Activated T-cell treated with anti-CD3 and anti-CD28 coated beads, Interleukin-2, amount 50 U/mL, for 4 hours (primary cell): ENCODE measurements around the gene ZNF662. TPM values are rescaled to one million over a fixed set of nuclear protein-coding genes. Genes with fewer than 3 reads are reported as not detected.

Experiments used
- ATAC-seq, 2 donors: fragments of 200-7000 bp; cut with Tn5 transposase; one replicate each; pipeline ENCODE4 v1.10.0; 2021
- DNase-seq: peaks from one replicate; pipeline ENCODE4 v3.0.0-alpha.2; 2020
- H3K27me3 Mint-ChIP-seq: one replicate; pipeline ENCODE4 v1.8.0; 2021; ENCODE audit warnings: low read depth, mixed read lengths
- H3K36me3 Mint-ChIP-seq: one replicate; pipeline ENCODE4 v1.8.0; 2022; ENCODE audit warnings: mixed read lengths; ENCODE audit not compliant: insufficient read depth
- H3K4me1 Mint-ChIP-seq: one replicate; pipeline ENCODE4 v1.8.0; 2021; ENCODE audit warnings: low read depth, mixed read lengths
- H3K4me3 Mint-ChIP-seq: one replicate; pipeline ENCODE4 v1.8.0; 2021; ENCODE audit warnings: mild to moderate bottlenecking, moderate library complexity, mixed read lengths
- H3K9me3 Mint-ChIP-seq: one replicate; pipeline ENCODE4 v1.8.0; 2021; ENCODE audit warnings: mixed read lengths
- total RNA-seq, 3 donors: library from RNA; stranded (reverse); gene quantifications; one replicate each; pipeline ENCODE4 v1.2.1, GENCODE V29; 2021

Gene ZNF662
- total RNA-seq, result 1 to 10 TPM in 2 of 3 donors, under 1 TPM in 1; 0.33 to 1.4 (median 1.0) TPM

GRCh38 chr3:42906070-42906847 lies at the start of gene ZNF662:
Gene ZNF662, plus strand, starts transcription at chr3:42906142. Its CDS starts 1,973 bp downstream, at chr3:42908115.
- Mint-ChIP-seq H3K36me3 (peaks cover 4% of the 10 kb centered on the region), H3K27me3 (peaks cover 37% of the 10 kb centered on the region), H3K4me3 (peak within 1 kb of the TSS; percentile 63), H3K9me3 (peaks cover 12% of the 10 kb centered on the region), H3K4me1 (peaks cover 8% of the 10 kb centered on the region)
- DNase-seq, result peak; percentile 6
- peak; percentile 78 to 84 for ATAC-seq

DNA sequence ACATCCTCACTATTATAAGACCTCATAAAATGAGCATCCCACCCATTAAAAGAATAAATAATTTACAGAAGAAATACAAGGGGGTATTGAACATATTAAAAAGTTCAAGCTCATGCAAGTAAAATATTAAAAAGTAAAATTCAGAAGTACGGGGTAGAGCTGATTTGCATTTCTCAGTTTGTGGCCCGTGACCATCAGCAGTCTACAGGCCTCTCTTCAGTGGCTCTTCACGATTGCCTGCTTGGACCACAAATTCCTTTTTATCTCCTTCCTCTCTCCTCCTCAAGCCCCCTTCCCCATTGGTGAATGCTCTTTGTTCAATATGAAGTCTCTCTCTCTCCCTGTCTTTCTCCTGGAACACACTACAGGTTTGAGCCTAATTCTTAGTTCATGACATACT lies 49.4 kb upstream of the ZNF662 start:
- H3K36me3 Mint-ChIP-seq, result no peaks in the 10 kb centered on the region
- H3K4me3 Mint-ChIP-seq, result no peak overlapping the region
- H3K9me3 Mint-ChIP-seq, result no peaks in the 10 kb centered on the region
- ATAC-seq (no peak), DNase-seq (no peak)
- peaks cover 17% of the 10 kb centered on the region for H3K27me3 Mint-ChIP-seq
- H3K4me1 Mint-ChIP-seq, result no peaks in the 10 kb centered on the region

- ATAC-seq (no peak), DNase-seq (no peak)
- H3K27me3 Mint-ChIP-seq, result peaks cover 3% of the 10 kb centered on the region
- H3K4me3 Mint-ChIP-seq, result no peak overlapping the region
- H3K36me3 Mint-ChIP-seq, result no peaks in the 10 kb centered on the region
- H3K4me1 Mint-ChIP-seq, result no peaks in the 10 kb centered on the region
- no peaks in the 10 kb centered on the region for H3K9me3 Mint-ChIP-seq
These were observed 41.5 kb upstream of the ZNF662 start for GRCh38 chr3:42864321-42864950.

DNA sequence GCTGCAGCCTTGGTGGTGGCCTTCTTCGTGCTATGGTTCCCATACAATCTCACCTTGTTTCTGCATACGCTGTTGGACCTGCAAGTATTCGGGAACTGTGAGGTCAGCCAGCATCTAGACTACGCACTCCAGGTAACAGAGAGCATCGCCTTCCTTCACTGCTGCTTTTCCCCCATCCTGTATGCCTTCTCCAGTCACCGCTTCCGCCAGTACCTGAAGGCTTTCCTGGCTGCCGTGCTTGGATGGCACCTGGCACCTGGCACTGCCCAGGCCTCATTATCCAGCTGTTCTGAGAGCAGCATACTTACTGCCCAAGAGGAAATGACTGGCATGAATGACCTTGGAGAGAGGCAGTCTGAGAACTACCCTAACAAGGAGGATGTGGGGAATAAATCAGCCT lies 40.7 kb upstream of the ZNF662 start:
- Mint-ChIP-seq H3K9me3 (no peaks in the 10 kb centered on the region), H3K4me3 (no peak overlapping the region), H3K36me3 (no peaks in the 10 kb centered on the region), H3K4me1 (no peaks in the 10 kb centered on the region), H3K27me3 (peaks cover 3% of the 10 kb centered on the region)
- ATAC-seq (no peak), DNase-seq (no peak)

DNA sequence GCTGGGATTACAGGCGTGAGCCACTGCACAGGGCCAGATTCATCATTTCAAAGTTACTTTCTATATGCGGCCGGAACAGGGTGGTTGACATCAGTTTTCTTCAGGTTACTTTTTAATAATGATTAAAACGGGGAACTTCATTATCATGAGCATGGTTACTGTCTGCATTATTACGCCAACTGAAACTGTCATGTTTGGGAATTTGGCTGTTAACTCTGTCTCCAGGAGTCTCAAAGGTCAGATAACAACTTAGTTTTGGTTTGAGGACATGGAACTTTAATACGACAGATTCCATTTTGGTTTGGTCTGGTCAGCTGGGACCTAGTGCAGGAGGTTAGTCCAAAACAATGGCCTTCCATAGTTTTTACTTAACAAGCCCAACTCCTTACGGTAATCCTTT lies 38.8 kb upstream of the ZNF662 start:
- H3K27me3 Mint-ChIP-seq, result no peaks in the 10 kb centered on the region
- no peaks in the 10 kb centered on the region for H3K9me3 Mint-ChIP-seq
- ATAC-seq, result no peak
- no peak overlapping the region for H3K4me3 Mint-ChIP-seq
- H3K36me3 Mint-ChIP-seq, result no peaks in the 10 kb centered on the region
- no peak for DNase-seq
- H3K4me1 Mint-ChIP-seq, result no peaks in the 10 kb centered on the region

GRCh38 chr3:42868841-42869240 lies 37.1 kb upstream of the ZNF662 start:
- no peaks in the 10 kb centered on the region for H3K27me3 Mint-ChIP-seq

DNA sequence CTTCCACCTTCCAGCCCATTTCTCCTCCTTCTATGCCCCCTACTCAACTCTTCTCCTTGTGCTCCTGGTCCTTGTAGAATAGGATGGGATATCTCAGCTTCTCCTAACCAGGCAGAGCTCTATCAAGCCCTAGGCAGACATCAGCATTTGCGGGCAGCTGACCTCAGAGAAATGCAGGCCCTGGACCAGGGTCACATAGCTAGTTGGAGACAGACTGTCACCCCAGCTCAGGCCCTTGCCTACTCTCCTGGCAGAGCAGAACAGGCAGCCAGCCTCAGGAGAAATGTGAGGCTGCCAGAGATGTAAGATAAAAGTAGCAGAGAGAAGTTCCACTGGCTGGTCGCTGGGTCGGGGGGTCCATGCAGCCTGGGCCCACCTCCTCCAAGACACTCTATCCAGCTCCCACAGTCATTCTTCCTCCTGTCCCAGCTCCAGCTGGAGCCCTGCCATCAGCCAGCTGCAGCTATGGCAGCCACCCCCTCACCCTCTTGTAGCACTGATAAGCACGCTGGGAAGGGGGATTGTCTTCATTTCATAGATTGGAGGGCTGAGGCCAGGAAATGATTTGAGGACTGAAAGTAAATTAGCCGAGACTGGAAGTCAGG lies 34.2 kb upstream of the ZNF662 start:
- ATAC-seq (no peak), DNase-seq (no peak)
- H3K4me1 Mint-ChIP-seq, result no peaks in the 10 kb centered on the region
- H3K4me3 Mint-ChIP-seq, result no peak overlapping the region
- no peaks in the 10 kb centered on the region for H3K36me3 Mint-ChIP-seq
- H3K27me3 Mint-ChIP-seq, result no peaks in the 10 kb centered on the region
- no peaks in the 10 kb centered on the region for H3K9me3 Mint-ChIP-seq

More at GRCh38 chr3:42868841-42869240, 37.1 kb upstream of the ZNF662 start:
- Mint-ChIP-seq H3K9me3 (no peaks in the 10 kb centered on the region), H3K36me3 (no peaks in the 10 kb centered on the region), H3K4me1 (no peaks in the 10 kb centered on the region), H3K4me3 (no peak overlapping the region)
- ATAC-seq (no peak), DNase-seq (no peak)

DNA sequence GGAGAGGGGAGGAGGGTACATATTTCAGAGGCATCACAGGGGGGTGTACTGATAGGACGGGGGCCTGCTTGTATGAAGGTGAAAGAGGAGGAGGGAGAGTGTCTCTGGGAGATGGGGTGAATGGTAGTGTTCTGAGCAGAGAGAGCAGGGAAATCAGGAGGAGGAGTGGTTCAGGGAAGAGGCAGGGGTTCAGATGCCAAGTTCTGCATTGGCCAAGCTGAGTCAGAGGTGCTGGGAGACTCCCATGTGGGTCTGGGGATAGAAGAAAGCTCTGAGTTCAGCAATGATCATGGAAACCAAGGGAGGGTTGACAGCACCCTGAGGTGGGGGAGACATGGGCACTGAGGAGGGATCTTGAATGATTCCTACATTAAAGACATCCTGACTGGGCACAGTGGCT lies 33.2 kb upstream of the ZNF662 start:
- no peaks in the 10 kb centered on the region for H3K27me3 Mint-ChIP-seq
- ATAC-seq (no peak), DNase-seq (no peak)
- no peaks in the 10 kb centered on the region for H3K4me1 Mint-ChIP-seq
- no peaks in the 10 kb centered on the region for H3K9me3 Mint-ChIP-seq
- no peaks in the 10 kb centered on the region for H3K36me3 Mint-ChIP-seq
- no peak overlapping the region for H3K4me3 Mint-ChIP-seq

- ATAC-seq, result no peak
- H3K4me1 Mint-ChIP-seq, result no peaks in the 10 kb centered on the region
- no peak for DNase-seq
- H3K36me3 Mint-ChIP-seq, result no peaks in the 10 kb centered on the region
- no peaks in the 10 kb centered on the region for H3K9me3 Mint-ChIP-seq
- no peaks in the 10 kb centered on the region for H3K27me3 Mint-ChIP-seq
- H3K4me3 Mint-ChIP-seq, result no peak overlapping the region
These were observed 32.5 kb upstream of the ZNF662 start for GRCh38 chr3:42873221-42873982.

DNA sequence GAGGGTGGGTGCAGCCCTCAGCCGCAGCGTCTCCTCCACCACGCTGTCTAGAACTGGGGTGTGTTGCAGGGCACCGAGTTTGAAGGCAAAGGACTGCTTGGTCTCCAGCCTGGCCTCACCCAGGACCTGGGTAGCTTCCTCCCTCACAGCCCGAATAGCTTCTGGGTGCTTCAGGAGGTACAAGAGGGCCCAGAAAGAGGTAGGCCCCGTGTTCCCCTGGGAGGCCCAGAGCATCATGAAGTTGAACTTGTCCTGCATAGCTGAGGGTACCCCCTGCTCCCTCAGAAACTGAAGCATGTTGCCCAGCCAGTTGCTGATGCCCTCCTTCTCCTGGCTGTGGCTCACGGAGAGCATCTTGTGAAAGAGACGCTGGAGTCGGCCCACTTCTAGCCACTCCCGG lies 31.2 kb upstream of the ZNF662 start:
- Mint-ChIP-seq H3K4me1 (no peaks in the 10 kb centered on the region), H3K4me3 (no peak overlapping the region), H3K36me3 (no peaks in the 10 kb centered on the region), H3K27me3 (no peaks in the 10 kb centered on the region), H3K9me3 (no peaks in the 10 kb centered on the region)
- DNase-seq (no peak), ATAC-seq (no peak)

GRCh38 chr3:42875325-42876151 lies 30.4 kb upstream of the ZNF662 start, which contains the start of gene CYP8B1:
Gene CYP8B1, minus strand, starts transcription at chr3:42875879. Its CDS starts 63 bp downstream, at chr3:42875816.
- H3K4me3 Mint-ChIP-seq, result no peak within 1 kb of the TSS
- no peak for ATAC-seq
- H3K36me3 Mint-ChIP-seq, result no peaks in the 10 kb centered on the region
- H3K4me1 Mint-ChIP-seq, result peaks cover 3% of the 10 kb centered on the region
- H3K27me3 Mint-ChIP-seq, result no peaks in the 10 kb centered on the region
- H3K9me3 Mint-ChIP-seq, result no peaks in the 10 kb centered on the region
- DNase-seq, result no peak

- DNase-seq, result no peak
- Mint-ChIP-seq H3K36me3 (no peaks in the 10 kb centered on the region), H3K27me3 (no peaks in the 10 kb centered on the region), H3K4me3 (no peak overlapping the region), H3K4me1 (peaks cover 8% of the 10 kb centered on the region), H3K9me3 (no peaks in the 10 kb centered on the region)
- ATAC-seq, result no peak
These were observed 29.5 kb upstream of the ZNF662 start for GRCh38 chr3:42876401-42876800.

DNA sequence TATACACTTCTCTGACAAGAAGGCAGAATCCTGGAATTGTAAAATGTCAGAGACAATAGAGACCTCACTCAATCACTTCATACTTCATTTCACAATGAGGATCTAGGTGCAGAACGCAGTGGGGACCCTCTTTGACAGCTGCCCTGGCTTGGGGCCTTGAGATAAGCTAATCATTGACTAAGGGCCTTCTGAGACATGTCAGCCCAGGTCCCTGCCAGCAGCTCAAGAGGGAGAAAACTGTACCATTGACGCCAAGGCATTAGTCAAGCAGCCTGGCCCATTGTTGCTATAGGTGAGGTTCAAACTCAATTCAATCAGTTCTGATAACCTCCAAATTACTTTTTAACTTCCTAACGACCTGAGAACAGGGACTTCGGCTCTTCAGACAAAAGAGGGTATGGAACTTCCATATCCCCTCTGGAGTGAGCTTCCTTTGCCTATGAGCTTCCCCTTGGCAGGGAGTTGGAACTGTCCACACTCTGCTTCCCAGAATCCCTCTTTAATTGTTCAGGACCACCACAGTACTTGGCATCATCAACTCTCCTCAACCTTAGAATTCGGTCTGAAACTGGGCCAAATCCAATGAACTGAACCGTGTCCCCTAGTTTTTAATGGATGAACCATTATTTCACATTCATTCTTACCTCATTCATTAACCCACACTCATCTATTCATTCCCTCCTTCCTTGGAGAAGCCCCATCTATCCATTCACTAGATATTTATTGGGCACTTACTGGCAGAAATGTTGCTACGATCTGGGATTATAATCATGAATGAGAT lies 28.8 kb upstream of the ZNF662 start:
- no peaks in the 10 kb centered on the region for H3K27me3 Mint-ChIP-seq
- no peaks in the 10 kb centered on the region for H3K9me3 Mint-ChIP-seq
- H3K36me3 Mint-ChIP-seq, result no peaks in the 10 kb centered on the region
- peaks cover 10% of the 10 kb centered on the region for H3K4me1 Mint-ChIP-seq
- DNase-seq (no peak), ATAC-seq (no peak)
- H3K4me3 Mint-ChIP-seq, result no peak overlapping the region
